ENCODE results near the gene JMJD1C.

The JMJD1C gene

DNA sequence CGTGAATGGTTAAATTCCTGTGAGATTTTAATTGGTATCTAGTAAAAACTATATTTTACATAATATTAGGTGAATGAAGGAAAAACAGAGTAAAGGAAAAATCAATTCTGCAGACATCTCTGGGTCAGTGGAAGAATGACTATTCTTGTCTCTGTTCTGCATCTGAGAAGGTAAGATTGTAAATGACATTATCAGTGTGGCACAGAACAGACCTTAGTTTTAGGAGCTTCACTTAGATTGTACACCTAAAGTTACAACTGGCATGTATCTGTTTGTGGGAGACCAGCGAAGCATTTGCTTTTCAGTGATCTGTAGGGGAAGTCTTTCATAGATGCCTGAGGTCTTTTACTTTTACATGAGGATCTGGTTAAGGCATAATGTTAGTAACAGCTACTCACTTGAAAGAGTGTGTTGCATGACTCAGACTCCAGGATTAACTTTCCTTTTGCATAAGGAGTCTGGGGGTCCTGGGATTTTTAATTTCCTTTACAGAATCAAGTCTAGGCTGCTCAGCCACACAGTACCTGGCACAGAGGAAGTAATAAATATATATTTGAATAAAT is 56.2 kb downstream of the JMJD1C start:
- no peak overlapping the region for H3K4me3 ChIP-seq
- no peak for DNase-seq (ENCODE audit: low spot score)
- no peak overlapping the region for H3K27ac ChIP-seq
- TF ChIP-seq, protein P1, sequence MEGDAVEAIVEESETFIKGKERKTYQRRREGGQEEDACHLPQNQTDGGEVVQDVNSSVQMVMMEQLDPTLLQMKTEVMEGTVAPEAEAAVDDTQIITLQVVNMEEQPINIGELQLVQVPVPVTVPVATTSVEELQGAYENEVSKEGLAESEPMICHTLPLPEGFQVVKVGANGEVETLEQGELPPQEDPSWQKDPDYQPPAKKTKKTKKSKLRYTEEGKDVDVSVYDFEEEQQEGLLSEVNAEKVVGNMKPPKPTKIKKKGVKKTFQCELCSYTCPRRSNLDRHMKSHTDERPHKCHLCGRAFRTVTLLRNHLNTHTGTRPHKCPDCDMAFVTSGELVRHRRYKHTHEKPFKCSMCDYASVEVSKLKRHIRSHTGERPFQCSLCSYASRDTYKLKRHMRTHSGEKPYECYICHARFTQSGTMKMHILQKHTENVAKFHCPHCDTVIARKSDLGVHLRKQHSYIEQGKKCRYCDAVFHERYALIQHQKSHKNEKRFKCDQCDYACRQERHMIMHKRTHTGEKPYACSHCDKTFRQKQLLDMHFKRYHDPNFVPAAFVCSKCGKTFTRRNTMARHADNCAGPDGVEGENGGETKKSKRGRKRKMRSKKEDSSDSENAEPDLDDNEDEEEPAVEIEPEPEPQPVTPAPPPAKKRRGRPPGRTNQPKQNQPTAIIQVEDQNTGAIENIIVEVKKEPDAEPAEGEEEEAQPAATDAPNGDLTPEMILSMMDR (IDR thresholded peaks at IDR 0.05): no peak

DNA sequence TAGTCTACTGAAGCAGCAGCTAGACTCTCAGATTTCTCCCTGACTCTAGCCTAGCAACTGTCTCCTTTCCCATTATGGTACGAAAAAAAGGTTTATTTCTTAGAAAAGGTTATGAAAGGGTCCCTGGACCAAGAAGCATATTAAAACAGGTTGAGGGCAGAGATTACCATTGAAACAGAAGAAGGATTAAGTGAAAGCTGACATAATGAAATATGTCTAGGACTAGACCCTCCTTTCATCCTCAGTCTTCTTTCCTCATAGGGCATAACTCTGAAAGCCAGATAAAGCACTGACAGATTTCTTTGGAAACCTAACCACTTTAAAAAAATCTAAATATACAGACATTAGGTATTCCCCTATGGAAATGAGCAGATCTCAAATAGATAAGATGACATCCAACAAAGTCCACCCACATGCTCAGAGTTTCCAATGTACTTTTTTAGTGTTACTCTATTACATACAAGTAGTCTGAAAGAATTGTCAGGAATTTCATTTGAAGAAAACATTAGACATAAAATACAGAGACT is 58.6 kb downstream of the JMJD1C start:
- TF ChIP-seq, protein P1 (IDR thresholded peaks at IDR 0.05): no peak
- no peak overlapping the region for H3K27ac ChIP-seq
- no peak for DNase-seq (ENCODE audit: low spot score)

GRCh38 chr10:63396133-63396761 is 69.5 kb downstream of the JMJD1C start:
- H3K4me3 ChIP-seq: no peak overlapping the region
- H3K27ac ChIP-seq: no peak overlapping the region
- TF ChIP-seq, protein P1 (IDR thresholded peaks at IDR 0.05): no peak
- no peak for DNase-seq (ENCODE audit: low spot score)

More for the DNA sequence above, 58.6 kb downstream of the JMJD1C start:
- H3K4me3 ChIP-seq: no peak overlapping the region

- H3K27ac ChIP-seq: no peak overlapping the region
- no peak for DNase-seq (ENCODE audit: low spot score)
- H3K4me3 ChIP-seq: no peak overlapping the region
- TF ChIP-seq, protein P1 (IDR thresholded peaks at IDR 0.05): no peak
Observed at GRCh38 chr10:63393050-63393449, 72.7 kb downstream of the JMJD1C start.

DNA sequence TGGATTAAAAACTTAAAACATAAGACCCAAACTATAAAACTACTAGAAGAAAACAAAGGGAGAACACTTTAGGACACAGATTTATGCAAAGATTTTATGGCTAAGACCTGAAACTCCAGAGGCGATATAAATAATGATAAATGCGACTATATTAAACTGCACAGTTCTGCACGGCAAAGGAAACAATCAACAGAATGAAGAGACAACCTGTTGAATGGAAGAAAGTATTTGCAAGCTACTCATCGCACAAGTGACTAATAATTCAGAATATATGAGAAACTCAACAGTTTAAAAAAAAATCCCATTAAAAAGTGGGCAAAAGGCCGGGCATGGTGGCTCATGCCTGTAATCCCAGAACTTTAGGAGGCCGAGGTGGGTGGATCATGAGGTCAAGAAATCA is 73.6 kb downstream of the JMJD1C start:
- TF ChIP-seq, protein P1 (IDR thresholded peaks at IDR 0.05): no peak
- Histone ChIP-seq H3K4me3 (no peak overlapping the region), H3K27ac (no peak overlapping the region)
- DNase-seq (ENCODE audit: low spot score): no peak

DNA sequence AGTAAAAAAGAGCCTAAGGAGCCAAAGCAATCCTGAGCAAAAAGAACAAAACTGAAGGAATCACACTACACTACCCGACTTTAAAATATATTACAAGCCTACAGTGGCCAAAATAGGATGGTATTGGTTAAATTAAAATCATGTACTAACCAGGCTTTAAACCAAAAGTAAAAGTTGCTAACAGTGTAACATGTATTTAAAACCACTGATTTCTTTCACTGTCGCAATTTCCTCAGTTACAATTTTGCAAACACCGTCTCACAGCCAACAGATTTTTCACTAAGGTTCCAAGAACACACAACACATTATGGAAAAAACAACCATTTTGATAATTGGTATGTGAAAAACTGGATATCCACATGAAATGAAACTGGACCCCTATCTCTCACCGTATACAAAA is 74.0 kb downstream of the JMJD1C start:
- Histone ChIP-seq H3K4me3 (no peak overlapping the region), H3K27ac (no peak overlapping the region)
- DNase-seq (ENCODE audit: low spot score): no peak
- TF ChIP-seq, protein P1 (IDR thresholded peaks at IDR 0.05): no peak

DNA sequence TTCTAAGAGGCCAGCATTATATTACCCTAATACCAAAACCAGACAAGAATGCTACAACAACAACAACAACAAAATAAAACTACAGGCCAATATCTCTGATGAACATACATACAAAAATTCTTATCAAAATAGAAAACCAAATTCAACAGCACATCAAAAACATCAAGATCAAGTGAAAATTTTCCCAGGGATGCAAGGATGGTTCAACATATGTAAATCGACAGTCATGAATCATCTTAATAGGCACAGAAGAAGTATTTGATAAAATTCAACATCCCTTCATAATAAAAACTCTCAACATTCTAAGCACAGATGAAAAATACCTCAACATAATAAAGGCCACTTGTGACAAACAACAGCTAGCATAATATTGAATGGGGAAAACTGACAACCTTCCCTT is 75.3 kb downstream of the JMJD1C start:
- no peak for DNase-seq (ENCODE audit: low spot score)
- TF ChIP-seq, protein P1 (IDR thresholded peaks at IDR 0.05): no peak

More for the DNA sequence above, 75.3 kb downstream of the JMJD1C start:
- Histone ChIP-seq H3K27ac (no peak overlapping the region), H3K4me3 (no peak overlapping the region)

All from coronary artery (tissue), 2 donors.